Gastroesophageal sphincter (tissue), 4 donors: ENCODE data around the gene TEKTIP1. TPM values are rescaled to one million over a fixed set of nuclear protein-coding genes. Genes with fewer than 3 reads are reported as not detected.

Experiments used
- ATAC-seq: fragments of 150-250 bp; one replicate; pipeline ENCODE4 v1.9.1; 2016; ENCODE audit warnings: mild to moderate bottlenecking, moderate library complexity
- H3K27ac ChIP-seq, 4 donors: fragments of 200-600 bp; sonication (generic) in 3 of 4; 1 replicate in 3 of 4; 2 replicates in 1 of 4; pipeline ENCODE4 v1.5.1; 2016 to 2019
- H3K27me3 ChIP-seq: fragments of 200-600 bp; sonication (generic); one replicate; pipeline ENCODE4 v1.5.1; 2019
- H3K36me3 ChIP-seq, 2 donors: fragments of 200-600 bp; sonication (generic); one replicate each; pipeline ENCODE4 v1.5.1; 2019; ENCODE audit warnings: control low read depth in 1 of 2
- H3K4me1 ChIP-seq, 3 donors: fragments of 200-600 bp; sonication (generic); 1 replicate in 2 of 3; 2 replicates in 1 of 3; pipeline ENCODE4 v1.5.1; 2016 to 2019; ENCODE audit warnings: control low read depth in 2 of 3
- H3K4me3 ChIP-seq, 2 donors: fragments of 200-600 bp; sonication (generic); one replicate each; pipeline ENCODE4 v1.5.1; 2019; ENCODE audit warnings: mild to moderate bottlenecking in 1 of 2, moderate library complexity in 1 of 2
- H3K9me3 ChIP-seq, 3 donors: fragments of 200-600 bp; sonication (generic); one replicate each; pipeline ENCODE4 v1.5.1; 2017 to 2019; ENCODE audit warnings: control low read depth in 2 of 3
- EP300 ChIP-seq: sonication (generic); formaldehyde crosslinking; IDR thresholded peaks from one replicate; pipeline ENCODE4 v1.6.1; 2017; ENCODE audit warnings: antibody characterized with exemption, mild to moderate bottlenecking
- POLR2A ChIP-seq, 2 donors: fragments of 450-650 bp; IDR thresholded peaks; one replicate each; pipeline ENCODE4 v1.6.1; 2017; ENCODE audit warnings: antibody characterized with exemption in 2 of 2, mild to moderate bottlenecking in 2 of 2, moderate library complexity in 1 of 2
- POLR2AphosphoS5 ChIP-seq: sonication (generic); formaldehyde crosslinking; IDR thresholded peaks from one replicate; pipeline ENCODE4 v1.6.1; 2017; ENCODE audit warnings: antibody characterized with exemption
- WGBS, 2 donors: methylation state at CpG; one replicate each; pipeline ENCODE4 v1.1.5; 2018; ENCODE audit warnings: low coverage in 1 of 2; 5-methylcytosine and 5-hydroxymethylcytosine counted together
- total RNA-seq, 4 donors: library from RNA; depleted of rRNA; stranded (reverse); fragments of >200 nt; gene quantifications; one replicate each; pipeline ENCODE4 v1.1.0, GENCODE V29; 2016
- TF ChIP-seq, protein P1 (sequence below), 4 experiments: fragments of 200-600 bp in 2 of 4; fragments of 450-650 bp in 2 of 4; sonication (generic) in 1 of 4; IDR thresholded peaks; one replicate each; pipeline ENCODE4 v1.5.1; 2017 to 2019; ENCODE audit warnings: antibody characterized with exemption in 4 of 4, mild to moderate bottlenecking in 2 of 4, moderate library complexity in 2 of 4

TEKTIP1 gene
- total RNA-seq, 4 donors from 2014 or later = not detected

DNA sequence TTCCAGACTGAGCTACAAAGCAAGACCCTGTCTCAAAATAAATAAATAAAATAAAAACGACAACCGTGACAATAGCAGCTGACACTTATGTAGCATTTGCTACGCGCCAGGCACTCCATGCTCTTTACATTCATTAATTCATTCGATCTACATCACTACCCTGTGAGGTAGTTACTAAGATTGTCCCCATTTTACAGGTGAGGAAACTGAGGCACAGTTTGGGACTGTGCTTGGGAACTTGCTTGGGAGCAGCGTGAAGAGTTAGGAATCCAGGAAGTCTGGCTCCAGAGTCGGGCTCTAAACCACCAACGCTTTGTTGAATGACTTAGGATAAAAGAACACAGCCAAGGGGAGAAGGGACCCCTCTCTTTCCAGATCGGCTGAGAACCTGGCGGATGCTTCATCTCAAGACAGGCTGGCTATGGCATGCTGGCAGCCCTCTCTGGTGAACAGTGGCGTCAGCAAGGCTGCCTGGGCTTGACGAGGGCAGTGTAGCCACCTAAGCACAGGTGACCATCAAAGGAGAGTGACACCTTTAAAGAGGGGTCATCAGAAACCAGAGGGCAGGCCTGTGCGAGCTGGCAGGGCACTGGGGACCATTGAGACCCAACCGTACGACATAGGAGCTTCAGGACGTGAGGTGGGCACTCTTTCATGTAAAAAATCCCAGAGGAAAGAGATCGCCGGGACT lies 39.1 kb upstream of the TEKTIP1 start:
- peaks cover 0 to 25% (median 7%) of the 10 kb centered on the region in 3 donors for H3K4me1 ChIP-seq
- WGBS, 2 donors = 11 to 22% methylated on average over 6 to 12 of the region's 18 CpGs
- no peak for ATAC-seq
- no peak for TF ChIP-seq POLR2A (IDR thresholded peaks at IDR 0.05)
- TF ChIP-seq, protein P1, sequence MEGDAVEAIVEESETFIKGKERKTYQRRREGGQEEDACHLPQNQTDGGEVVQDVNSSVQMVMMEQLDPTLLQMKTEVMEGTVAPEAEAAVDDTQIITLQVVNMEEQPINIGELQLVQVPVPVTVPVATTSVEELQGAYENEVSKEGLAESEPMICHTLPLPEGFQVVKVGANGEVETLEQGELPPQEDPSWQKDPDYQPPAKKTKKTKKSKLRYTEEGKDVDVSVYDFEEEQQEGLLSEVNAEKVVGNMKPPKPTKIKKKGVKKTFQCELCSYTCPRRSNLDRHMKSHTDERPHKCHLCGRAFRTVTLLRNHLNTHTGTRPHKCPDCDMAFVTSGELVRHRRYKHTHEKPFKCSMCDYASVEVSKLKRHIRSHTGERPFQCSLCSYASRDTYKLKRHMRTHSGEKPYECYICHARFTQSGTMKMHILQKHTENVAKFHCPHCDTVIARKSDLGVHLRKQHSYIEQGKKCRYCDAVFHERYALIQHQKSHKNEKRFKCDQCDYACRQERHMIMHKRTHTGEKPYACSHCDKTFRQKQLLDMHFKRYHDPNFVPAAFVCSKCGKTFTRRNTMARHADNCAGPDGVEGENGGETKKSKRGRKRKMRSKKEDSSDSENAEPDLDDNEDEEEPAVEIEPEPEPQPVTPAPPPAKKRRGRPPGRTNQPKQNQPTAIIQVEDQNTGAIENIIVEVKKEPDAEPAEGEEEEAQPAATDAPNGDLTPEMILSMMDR (IDR thresholded peaks at IDR 0.05) = no peak
- TF ChIP-seq POLR2AphosphoS5 = no peak
- no peak for TF ChIP-seq EP300
- no peaks in the 10 kb centered on the region for H3K27me3 ChIP-seq
- H3K27ac ChIP-seq = peak overlapping the region; percentile 78 to 95 (median 92)
- no peaks in the 10 kb centered on the region for H3K9me3 ChIP-seq
- peaks cover 0 to 28% of the 10 kb centered on the region in 2 donors for H3K36me3 ChIP-seq
- H3K4me3 ChIP-seq = peak overlapping the region; percentile 94 to 99

DNA sequence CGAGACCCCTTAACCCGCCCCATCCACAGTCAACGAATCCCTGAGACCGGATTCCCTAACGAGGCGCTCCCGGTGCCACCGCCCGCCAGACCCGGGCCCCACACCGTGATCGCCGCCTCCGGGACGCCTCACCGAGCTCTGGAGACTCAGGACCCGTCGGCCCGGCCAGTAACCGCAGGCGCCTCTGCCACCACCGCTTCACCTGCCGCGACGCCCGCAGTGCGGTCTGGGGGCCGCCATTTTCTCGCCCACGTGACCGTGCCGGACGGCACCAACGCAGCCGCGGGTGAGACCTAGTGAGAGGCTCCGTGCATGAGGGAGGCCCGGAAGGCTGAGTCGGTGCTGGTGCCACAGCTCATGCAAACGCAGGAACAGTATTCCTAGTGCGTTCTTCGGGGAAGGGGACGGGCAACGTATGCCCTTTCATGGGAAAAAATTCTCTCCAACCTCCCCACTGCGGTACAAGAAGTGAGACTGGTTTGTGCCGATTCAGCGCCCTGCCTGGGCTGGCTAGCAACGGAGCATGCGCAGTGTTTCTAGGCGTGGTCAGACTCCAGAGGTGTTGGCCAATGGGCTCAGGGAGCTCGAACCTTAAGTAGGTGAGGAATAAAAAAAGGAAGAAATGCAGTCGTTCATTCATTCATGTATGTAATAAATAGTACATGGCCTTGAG lies 38.4 kb upstream of the TEKTIP1 start, which contains the start of gene DOHH:
Gene DOHH (minus strand): TSS at position 246 of the 673 bp plus-strand sequence. CDS start 3,860 bp downstream, outside the sequence.
- ATAC-seq = peak; percentile 97
- Histone ChIP-seq H3K9me3 (no peaks in the 10 kb centered on the region), H3K4me1 (peaks cover 0 to 30% (median 12%) of the 10 kb centered on the region in 3 donors), H3K27me3 (no peaks in the 10 kb centered on the region), H3K36me3 (peaks cover 0 to 21% of the 10 kb centered on the region in 2 donors), H3K4me3 (peak within 1 kb of the TSS; percentile 94 to 99), H3K27ac (peak within 1 kb of the TSS; percentile 78 to 95 (median 92))
- no peak for TF ChIP-seq EP300
- TF ChIP-seq POLR2AphosphoS5 = peak; percentile 42
- peak; percentile 34 to 45 for TF ChIP-seq POLR2A (IDR thresholded peaks at IDR 0.05)
- TF ChIP-seq, protein P1 (IDR thresholded peaks at IDR 0.05) = no peak
- WGBS, 2 donors = 0% methylated on average over 10 of the region's 52 CpGs

DNA sequence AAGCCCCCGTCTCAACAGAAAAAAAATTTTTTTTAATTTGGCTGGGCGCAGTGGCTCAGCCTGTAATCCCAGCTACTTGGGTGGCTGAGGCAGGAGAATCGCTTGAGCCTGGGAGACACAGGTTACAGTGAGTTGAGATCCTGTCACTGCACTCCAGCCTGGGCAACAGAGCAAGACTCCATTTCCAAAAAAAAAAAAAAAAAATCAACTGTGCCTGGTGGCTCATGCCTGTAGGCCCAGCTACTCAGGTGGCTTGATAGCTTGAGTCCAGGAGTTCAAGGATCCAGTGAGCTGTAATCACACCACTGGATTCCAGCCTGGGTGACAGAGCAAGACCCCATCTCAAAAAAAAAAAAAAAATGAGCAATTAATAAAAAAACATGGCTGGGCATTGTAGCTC lies 37.2 kb upstream of the TEKTIP1 start:
- Histone ChIP-seq H3K4me1 (peaks cover 0 to 34% (median 12%) of the 10 kb centered on the region in 3 donors), H3K27ac (no peak overlapping the region), H3K4me3 (no peak overlapping the region), H3K36me3 (peaks cover 0 to 9% of the 10 kb centered on the region in 2 donors), H3K9me3 (no peaks in the 10 kb centered on the region), H3K27me3 (no peaks in the 10 kb centered on the region)
- 75% methylated on average over 2 of the region's 3 CpGs; no CpG with 5 or more reads in 1 of the 2 donors for WGBS, 2 donors
- TF ChIP-seq POLR2A (IDR thresholded peaks at IDR 0.05) (no peak), EP300 (no peak), POLR2AphosphoS5 (no peak)
- TF ChIP-seq, protein P1 (IDR thresholded peaks at IDR 0.05) = no peak
- ATAC-seq = no peak

DNA sequence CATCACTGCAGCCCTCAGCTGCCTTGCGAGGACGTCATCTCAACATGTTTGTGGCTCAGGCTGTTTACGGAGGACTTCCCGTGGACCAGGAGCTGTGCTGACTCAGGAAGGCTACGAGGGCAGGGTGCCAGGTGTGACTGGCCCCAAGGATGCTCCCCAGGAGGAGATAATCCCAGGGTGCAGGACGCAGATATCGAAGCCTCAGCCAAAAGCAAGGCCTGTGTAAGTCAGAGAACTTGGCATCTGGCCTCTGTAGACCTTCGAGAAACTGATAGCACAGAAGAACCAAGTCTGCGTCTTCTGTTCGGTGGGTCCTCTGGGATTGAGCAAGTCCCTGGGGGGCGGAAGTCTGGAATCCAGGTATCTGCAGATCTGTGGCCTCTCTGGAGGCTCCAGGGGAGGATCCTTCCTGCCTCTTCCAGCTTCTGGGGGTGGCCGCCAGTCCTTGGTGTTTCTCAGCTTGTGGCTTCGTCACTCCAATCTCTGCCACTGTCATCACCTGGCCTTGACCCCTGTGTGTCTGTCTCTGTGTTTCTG lies 35.9 kb upstream of the TEKTIP1 start:
- no peaks in the 10 kb centered on the region for H3K36me3 ChIP-seq
- no peak overlapping the region for H3K4me3 ChIP-seq
- ATAC-seq = no peak
- H3K27me3 ChIP-seq = no peaks in the 10 kb centered on the region
- 88% methylated on average over 9 of the region's 13 CpGs; no CpG with 5 or more reads in 1 of the 2 donors for WGBS, 2 donors
- H3K4me1 ChIP-seq = peaks cover 0 to 48% (median 21%) of the 10 kb centered on the region in 3 donors
- no peaks in the 10 kb centered on the region for H3K9me3 ChIP-seq
- no peak overlapping the region for H3K27ac ChIP-seq
- TF ChIP-seq EP300 (no peak), POLR2AphosphoS5 (no peak), POLR2A (IDR thresholded peaks at IDR 0.05) (no peak)
- TF ChIP-seq, protein P1 (IDR thresholded peaks at IDR 0.05) = no peak
